CD4-positive, alpha-beta T cell treated with Interferon gamma for 1 hour (primary cell): ENCODE measurements around the gene NLRC3.
"Not testable (repeated sequence)": the region's sequence is repeated elsewhere in the genome, so short reads cannot be mapped to it uniquely, and the experiment has no call there.

Experiments
- DNase-seq: peaks from one replicate; pipeline ENCODE4 v3.0.0-alpha.2; 2020

NLRC3 gene, protein sequence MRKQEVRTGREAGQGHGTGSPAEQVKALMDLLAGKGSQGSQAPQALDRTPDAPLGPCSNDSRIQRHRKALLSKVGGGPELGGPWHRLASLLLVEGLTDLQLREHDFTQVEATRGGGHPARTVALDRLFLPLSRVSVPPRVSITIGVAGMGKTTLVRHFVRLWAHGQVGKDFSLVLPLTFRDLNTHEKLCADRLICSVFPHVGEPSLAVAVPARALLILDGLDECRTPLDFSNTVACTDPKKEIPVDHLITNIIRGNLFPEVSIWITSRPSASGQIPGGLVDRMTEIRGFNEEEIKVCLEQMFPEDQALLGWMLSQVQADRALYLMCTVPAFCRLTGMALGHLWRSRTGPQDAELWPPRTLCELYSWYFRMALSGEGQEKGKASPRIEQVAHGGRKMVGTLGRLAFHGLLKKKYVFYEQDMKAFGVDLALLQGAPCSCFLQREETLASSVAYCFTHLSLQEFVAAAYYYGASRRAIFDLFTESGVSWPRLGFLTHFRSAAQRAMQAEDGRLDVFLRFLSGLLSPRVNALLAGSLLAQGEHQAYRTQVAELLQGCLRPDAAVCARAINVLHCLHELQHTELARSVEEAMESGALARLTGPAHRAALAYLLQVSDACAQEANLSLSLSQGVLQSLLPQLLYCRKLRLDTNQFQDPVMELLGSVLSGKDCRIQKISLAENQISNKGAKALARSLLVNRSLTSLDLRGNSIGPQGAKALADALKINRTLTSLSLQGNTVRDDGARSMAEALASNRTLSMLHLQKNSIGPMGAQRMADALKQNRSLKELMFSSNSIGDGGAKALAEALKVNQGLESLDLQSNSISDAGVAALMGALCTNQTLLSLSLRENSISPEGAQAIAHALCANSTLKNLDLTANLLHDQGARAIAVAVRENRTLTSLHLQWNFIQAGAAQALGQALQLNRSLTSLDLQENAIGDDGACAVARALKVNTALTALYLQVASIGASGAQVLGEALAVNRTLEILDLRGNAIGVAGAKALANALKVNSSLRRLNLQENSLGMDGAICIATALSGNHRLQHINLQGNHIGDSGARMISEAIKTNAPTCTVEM

GRCh38 chr16:3577302-3577752 is at the start of gene NLRC3:
Gene NLRC3 (minus strand): TSS chr16:3577403. CDS start chr16:3565036, 12,367 bp downstream.
- DNase-seq, result peak; percentile 17

DNA sequence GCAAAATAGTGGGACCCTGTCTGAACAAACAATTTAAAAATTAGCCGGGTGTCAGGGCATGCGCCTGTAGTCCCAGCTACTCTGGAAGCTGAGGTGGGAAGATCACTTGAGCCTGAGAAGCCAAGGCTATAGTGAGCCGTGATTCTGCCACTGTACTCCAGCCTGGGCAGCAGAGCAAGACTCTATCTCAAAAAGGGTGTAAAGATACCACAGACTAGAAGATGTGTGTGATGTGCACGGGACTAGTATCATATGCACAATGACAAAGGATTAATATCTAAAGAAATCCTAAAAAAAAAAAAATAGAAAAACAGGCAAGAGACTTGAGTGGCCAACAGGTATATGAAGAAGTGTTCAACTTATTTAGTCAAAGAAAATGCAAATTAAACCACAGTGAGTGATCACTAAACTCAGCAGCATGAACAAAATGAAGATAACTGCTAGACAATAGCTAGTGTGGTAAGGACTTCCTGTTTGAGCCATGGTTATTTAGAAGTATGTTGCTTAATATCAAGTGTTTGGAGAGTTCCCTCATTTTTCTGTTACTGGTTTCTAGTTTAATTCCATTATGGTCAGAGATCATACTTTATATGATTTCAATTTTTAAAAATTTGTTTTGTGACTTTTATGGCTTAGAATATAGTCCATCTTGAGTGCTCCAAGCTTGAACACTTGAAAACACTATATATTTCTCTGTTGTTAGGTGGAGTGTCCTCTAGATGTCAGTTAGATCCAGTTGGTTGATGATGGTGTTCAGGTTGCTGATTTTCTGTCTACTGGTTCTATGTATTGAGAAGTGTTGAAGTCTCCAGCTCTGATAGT is 48.9 kb upstream of the NLRC3 start:
- no peak for DNase-seq

DNA sequence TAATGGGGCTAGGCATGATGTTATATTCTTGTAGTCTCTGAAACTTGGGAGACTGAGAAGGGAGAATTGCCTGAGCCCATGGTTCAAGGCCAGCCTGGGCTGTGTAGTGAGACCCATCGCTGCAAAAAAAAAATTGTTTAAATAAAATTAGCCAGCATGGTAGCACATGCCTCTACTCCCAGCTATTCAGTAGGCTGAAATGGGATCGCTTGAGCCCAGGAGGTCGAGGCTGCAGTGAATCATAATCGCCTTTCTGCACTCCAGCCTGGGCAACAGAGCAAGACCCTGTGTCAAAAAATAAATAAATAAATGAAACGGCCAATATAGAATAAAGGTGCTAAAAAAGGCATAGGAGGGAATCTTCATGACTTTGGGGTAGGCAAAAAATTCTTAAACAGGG is 48.1 kb upstream of the NLRC3 start:
- DNase-seq, result no peak

DNA sequence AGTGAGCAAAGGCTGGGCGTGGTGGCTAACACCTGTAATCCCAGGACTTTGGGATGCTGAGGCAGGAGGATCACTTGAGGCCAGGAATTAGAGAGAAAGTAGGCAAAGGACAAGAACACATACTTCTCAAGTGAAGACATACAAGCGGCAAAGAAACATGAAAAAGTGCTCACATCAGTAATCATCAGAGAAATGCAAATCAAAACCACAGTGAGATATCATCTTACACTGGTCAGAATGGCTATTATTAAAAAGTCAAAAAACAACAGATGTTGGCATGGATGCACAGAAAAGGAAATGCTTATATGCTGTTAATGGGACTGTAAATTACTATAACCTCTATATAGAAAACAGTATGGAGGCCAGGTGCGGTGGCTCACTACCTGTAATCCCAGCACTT is 46.4 kb upstream of the NLRC3 start:
- no peak for DNase-seq

- no peak for DNase-seq
Measured at GRCh38 chr16:3618769-3619141, 41.6 kb upstream of the NLRC3 start.

DNA sequence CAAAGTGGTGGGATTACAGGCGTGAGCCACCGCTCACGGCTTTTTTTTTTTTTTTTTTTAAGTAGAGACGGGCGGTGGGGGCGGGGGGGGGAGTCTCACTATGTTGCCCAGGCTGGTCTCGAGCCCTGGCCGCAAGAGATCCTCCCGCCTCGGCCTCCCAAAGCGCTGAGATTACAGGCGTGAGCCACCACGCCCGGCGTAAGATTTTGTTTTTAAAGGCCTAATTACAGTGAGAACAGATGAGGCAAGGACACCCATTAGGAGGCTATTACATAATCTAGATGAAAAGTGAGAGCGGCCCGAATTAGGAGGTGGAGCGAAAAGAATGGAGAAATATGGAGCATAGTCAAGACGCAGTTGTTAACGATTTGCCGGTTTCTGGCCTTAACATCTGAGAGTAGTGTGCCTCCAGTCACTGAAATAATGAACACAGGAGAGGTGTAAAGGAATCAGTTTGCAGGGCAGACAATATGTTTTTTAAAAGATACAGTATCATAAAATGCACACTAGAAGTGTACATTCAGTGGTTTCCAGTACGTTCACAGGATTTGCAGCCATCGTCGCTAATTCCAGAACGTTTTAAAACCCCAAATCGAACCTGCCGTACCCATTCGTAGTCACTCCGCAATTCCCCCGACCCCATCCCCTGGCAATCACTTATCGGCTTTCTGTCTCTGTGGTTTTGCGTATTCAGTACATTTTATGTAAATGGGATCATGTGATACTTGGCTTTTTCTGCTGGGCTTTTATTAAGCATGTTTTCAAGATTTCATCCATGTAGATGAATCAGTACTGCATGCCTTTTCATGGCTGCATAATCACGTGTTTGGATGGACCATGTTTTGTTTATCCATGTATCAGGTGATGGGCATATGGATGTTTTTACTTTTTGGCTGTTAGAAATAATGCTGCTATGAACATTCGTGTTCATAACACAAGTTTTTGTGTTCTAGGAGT is 35.6 kb upstream of the NLRC3 start:
- no peak for DNase-seq

DNA sequence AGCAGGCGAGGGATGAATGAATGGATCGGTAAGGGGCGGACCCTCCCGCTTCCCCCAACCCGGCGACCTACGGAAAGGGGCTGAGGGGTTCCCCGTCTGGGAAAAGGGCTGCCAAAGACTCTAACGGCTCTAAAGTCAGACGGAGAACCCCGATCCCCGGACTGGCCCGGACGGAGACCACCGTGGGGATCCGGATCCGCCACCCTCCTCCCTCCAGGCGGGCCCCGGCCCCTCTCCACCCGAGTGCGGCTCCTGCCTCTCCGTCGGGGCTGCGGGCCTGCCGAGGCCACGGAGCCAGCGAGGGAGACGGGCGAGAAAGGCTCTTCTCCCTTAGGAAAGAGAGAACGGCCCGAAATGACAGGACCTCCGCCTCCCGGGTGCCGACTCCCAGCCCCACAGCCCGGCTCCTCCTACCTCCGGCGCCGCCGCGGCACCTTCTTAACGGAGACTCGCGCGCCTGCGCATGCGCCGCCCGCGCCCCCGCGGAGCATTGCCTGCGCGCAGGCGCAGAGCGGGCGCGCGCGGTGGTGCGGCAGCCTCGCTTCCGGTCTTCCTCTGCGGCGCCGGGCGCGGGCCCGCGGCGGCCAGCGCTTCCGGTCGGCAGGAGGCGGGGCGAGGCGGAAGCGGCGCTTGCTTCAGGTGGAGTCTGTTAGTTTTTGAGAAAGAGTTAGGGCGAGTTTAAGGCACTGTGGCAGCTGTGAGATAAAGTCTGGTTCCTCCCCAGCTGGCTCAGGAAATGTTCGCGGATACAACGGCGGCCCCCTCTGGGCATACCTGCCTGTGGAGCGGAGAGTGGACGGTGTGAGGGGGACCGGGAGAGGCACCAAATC is 34.2 kb upstream of the NLRC3 start, which contains the start of gene SLX4:
Gene SLX4 (minus strand): TSS at position 461 of the 830 bp plus-strand sequence. CDS start 2,642 bp downstream, outside the sequence.
- DNase-seq, result peak; percentile 93

DNA sequence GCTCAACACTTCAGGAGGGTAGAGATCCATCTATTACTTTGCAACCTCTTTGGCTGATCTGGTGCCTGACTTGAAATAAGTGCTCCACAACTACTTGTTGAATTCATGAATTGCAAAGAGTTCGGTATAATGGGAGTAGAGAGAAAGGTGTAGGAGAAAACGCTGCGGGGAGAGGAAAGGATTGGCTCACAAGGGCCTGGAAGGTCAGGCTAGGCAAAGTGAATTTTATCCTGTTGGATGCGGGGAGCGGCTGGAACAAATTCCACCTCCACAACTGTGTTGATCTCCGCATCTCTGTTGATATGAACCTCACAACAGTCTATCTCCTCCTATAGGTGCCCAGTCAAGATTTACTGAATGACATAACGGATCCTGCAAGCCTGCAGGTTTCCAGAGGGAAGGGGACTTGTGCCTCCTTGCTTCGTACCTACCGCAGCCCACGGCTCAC is 33.5 kb upstream of the NLRC3 start:
- no peak for DNase-seq

DNA sequence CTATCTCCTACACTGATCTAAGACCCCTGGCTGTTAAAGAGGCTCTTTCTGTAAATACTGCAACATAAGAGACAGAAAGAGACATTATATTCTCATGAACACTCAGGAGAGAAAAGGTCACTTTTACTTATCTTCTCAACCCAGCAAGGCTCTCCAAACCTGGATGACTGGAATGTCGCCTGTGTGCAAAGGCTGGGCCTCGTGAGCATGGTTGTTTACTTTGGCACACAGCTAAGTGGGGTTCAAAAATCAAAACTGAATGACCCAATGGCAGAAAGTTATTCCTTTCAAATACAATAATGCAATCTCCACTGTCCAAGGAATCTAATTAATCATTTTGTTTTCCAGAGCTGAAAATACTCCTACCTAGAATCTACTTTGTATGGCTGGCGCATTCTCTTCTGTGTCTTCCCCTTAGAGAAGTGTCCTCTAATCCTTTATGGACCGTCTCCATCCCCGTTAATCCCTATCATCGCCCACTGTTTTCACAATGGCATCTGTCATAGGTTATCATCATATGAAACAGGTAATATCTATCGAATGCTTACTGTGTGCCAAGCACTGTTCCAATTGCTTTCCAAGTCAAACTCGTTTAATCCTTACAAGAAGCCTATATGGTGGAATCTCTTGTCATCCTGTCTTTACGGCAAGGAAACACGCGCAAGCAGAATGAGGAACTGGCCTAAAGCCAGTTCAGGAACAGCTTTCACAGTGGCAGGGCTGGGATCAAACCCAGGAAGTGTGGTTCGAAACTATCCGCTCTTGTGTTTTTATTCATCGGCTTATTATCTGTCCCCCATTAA is 32.9 kb upstream of the NLRC3 start:
- no peak for DNase-seq

DNA sequence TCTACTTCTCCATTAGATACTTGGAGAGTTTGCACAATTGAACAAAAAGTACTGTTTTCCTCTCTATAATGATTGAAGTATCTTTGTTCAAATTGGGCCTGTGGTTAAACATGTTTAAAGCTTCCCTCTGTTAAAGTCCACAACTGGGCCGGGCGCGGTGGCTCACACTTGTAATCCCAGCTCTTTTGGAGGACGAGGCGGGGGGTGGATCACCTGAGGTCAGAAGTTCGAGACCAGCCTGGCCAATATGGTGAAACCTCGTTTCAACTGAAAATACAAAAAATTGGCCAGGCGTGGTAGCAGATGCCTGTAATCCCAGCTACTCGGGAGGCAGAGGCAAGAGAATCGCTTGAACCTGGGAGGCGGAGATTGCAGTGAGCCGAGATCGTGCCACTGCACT is 31.8 kb upstream of the NLRC3 start:
- DNase-seq, result not testable (repeated sequence)

DNA sequence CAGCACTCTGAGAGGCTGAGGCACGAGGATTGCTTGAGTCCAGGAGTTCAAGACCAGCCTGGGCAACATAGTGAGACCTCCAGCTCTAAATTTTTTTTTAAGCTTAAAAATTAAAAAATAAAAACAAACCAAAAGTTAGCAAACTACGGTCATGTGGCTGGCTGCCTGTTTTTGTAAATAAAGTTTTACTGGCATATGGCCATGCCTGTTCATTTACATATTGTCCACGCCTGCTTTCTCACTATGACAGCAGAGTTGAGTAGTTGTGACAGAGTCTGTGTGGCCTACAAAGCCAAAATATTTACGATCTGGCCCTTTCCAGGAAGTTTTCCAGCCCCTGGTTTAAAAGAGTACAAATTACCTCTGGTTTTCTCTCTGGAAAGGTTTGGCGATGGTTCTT is 30.9 kb upstream of the NLRC3 start:
- DNase-seq, result no peak

DNA sequence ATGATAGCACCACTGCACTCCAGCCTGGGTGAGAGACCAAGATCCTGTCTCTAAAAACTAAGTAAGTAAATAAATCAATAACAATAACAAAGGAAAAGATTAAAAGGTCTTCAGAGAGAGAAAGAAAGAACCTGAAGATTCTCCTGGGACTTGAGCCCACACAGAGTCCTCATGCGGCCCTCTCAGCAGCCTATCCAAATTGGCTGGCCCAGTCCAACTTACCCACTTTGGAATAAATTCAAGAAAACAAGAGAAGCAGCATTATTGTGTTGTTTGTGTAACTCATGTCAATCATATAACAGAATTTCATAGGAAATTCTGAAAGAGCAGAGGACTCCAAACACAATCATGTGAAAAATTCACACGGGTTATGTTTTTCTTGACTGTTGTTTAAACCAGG is 30.4 kb upstream of the NLRC3 start:
- no peak for DNase-seq

DNA sequence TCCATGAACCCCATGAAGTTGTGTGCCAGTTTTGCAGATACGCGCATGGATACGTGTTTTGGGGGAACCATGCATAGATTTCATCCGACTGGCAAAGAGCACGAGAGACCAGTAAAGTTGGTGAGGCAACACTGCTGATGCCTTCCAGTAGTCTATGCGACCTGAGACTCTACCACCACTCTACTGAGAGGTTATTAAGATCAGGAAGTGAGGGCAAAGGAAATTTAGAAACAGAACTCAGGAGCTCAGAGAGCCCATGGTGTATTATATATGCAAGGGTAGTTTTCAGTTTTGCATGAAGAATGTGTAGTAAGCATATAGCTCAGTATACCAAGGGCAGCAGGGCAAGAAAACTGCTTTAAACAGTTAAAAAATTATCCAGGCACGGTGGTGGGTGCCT is 30.0 kb upstream of the NLRC3 start:
- DNase-seq, result no peak

DNA sequence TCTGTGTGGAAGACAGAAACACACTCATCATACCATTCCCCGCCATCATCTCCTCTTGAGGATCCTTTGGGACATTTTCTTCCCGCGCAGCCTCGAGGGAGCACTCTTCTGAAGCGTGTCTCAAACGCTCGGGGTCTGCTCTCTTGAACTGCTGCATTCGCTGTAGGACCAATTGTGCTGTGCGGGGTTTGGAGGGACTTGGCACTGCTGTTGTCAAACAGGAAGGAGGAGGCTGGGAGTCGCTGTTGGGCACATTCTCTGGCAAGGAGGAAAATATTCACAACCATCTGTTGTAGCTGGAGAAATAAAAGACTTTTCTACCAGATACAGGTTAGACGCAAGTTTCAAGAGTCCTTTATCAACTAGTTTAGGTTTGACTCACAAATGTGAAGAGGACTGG is 29.2 kb upstream of the NLRC3 start:
- no peak for DNase-seq

DNA sequence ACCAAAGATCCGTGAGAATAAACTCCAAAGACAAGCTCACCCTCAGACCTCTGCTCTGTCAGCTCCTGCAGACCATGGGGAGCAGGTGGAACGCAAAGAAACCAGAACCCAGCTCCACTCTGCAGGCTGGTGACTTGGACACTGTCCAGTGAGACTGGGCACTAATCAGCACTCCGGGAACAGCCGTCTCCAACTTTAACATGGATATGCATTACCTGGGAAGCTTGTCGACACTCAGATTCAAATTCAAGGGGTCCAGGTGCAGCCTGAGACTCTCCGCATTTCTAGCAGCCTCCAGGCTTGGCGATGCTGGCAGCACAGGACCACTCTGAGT is 25.1 kb upstream of the NLRC3 start:
- DNase-seq, result no peak

DNA sequence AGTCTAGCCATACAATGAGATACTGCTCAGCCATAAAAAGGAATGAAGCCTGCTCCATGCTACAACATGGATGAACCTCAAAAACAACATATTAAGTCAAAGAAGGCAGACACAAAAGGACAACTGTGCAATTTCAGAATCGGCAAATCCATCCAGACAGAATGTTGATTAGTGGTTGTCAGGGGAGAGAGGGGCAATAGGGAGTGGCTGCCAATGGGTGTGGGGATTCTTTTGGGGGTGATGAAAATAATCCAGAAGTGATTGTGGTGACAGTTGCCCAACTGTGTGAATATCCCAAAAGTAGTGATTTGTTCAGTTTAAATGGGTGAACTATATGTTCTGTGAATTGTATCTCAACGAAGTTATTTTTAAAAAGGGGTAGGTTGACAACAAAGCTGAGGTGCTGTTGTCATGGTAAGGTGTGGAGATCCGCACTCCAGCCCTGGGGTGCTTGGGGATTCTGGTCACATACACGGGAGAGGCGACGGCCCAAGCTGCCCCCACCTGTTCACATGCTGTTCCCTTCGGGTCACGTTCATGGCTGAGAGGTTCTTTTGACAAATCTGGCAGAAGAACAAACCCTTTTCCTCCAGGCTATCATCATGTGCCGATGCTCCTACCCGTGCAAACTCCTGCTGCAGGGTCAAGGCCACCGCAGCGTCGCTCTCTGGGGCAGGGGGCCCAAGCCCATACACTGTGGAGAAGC is 24.6 kb upstream of the NLRC3 start:
- no peak for DNase-seq

GRCh38 chr16:3599922-3600321 is 22.7 kb upstream of the NLRC3 start:
- DNase-seq, result no peak

DNA sequence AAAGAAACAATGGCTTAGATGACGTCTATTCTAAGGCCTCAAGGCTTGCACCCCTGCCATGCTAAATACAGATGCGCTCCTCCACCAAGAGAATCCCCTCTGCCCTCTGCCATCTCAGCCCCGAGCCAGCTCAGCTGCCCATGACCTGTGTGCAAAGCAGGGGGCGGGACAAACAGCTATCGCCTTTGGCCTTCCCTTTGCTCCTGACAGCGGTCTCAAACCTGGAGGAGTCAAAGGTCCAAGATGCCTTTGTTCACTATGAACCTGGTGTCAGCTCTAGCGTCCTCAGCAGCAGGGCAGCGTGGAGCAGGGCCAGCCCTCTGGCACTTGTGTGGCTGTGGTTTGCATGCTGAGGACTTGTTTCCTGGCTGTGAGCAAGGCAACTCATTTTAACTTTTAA is 21.9 kb upstream of the NLRC3 start:
- DNase-seq, result no peak

- DNase-seq, result no peak
Measured at GRCh38 chr16:3598236-3598635, 21.0 kb upstream of the NLRC3 start.
